ENCODE results near the gene BTBD3.
A peak's percentile ranks its signal among the peaks of the same experiment; 100 is the strongest.

Gene BTBD3

DNA sequence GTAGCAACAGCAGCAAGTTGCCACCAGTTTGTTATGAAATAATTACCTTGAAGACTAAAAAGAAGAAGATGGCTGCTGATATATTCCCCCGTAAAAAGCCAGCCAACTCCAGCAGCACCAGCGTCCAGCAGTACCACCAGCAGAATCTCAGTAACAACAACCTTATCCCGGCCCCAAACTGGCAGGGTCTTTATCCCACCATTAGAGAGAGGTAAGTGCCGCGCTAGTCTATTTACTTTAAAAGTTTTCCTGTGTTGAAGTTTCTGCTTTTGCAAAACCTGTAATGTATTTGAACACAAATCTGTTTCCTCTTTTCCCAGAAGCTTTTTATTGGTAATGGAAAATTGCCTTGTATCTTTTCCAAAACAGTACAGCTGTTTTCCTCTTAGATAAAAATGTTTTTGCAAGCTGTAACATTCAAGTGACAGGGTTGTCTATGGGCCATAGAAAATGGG is 725 bp downstream of the BTBD3 start:
- no peak for DNase-seq

DNA sequence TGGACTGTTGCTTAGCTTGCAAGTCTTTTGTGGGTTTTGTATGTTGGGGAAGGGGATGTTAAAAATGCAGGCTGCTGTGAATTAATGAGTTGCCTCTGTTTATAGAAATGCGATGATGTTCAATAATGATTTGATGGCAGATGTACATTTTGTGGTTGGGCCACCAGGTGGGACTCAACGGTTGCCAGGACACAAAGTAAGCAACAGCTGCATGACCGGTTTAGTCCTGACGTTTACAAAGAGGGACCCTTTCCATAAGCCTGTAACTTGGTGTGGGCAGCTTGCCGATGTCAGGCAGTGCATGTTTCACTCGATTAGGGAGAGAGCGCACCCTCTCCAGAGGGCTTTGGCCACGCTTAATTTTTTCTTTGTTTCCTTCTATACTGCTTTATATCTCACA is 1.3 kb downstream of the BTBD3 start:
- peak; percentile 48 to 57 for DNase-seq

DNA sequence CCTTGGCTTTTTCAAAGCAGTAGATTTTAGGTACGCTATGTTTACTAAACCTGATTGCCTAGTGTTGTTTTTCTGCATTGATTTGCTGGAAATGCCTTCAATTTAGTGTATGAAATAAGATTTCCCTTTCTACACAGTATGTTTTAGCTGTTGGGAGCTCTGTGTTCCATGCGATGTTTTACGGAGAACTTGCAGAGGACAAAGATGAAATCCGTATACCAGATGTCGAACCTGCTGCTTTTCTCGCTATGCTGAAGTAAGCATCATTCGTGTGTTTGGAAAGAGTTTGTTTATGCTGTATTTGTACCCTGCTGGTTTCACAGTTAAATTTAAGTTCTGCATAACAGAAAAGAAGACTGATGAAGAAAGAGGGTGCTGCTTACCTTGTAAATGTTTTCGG is 1.9 kb downstream of the BTBD3 start:
- DNase-seq: peak in 1 of 2 donors; percentile 30

DNA sequence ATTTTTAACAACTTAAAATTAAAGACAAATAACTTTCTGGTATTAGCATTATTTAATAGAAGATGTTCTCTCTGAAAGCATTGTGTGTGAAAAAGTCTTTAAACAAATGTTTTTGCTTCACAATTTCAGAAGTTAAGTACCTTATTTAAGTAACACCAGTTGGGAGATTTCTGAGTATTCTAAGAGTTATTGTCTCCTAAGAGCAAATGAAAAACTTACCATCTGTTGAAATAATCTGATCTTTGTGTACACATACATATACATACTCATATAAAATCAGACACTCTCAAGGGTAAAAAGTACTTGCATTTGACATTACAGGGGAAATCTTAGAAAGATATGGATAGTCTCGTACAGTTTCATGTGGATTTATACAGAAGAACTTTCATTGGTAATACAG is 2.4 kb downstream of the BTBD3 start:
- no peak for DNase-seq

DNA sequence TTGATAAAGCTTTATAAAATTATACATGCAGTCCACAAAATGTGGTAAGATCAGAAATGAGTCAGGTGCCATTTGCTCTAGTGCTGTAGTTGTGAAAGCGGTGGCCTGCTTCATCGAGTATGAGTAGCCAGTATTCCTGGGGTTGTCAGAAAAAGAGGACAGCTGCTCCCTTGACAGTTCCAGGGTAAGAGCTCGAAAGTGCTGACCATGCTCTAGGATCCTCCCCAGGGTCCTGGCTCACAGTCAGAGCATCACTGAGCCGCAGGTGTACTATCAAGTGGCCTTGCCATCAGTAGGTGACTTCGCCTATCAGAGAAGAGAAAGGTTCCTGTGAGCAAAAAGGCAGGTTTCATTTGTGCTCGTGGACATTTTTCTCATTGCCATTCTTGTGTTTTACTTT is 3.6 kb downstream of the BTBD3 start:
- DNase-seq: no peak

DNA sequence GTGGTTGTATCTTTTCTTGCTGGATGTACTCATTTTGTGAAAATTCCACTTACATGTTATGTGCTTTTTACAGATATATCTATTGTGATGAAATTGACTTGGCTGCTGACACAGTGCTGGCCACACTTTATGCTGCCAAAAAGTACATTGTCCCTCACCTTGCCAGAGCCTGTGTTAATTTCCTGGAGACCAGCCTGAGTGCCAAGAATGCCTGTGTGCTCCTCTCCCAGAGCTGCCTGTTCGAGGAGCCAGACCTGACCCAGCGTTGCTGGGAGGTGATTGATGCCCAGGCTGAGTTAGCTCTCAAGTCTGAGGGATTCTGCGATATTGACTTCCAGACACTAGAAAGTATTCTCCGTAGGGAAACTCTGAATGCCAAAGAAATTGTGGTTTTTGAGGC is 4.9 kb downstream of the BTBD3 start:
- DNase-seq: no peak

DNA sequence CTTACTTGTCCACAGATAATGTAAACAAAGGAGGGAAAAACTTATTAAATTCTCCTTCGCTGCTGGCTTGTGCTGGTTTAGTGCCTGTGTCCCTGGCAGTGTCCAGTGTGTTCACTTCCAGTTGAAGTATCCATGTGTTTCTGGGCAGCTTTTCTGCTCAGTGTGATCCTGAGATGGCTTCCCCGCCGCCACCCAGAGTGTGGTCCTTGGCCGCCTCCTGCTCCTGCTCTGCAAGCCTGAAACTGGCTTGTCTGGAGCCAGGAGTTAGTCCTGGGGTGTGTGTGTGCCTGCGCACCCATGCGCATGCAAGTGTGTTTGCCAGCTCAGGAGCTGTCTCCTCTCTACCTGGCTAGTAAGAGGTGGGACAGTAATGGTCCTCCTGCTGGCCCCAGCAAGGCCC is 7.2 kb downstream of the BTBD3 start:
- DNase-seq: no peak

DNA sequence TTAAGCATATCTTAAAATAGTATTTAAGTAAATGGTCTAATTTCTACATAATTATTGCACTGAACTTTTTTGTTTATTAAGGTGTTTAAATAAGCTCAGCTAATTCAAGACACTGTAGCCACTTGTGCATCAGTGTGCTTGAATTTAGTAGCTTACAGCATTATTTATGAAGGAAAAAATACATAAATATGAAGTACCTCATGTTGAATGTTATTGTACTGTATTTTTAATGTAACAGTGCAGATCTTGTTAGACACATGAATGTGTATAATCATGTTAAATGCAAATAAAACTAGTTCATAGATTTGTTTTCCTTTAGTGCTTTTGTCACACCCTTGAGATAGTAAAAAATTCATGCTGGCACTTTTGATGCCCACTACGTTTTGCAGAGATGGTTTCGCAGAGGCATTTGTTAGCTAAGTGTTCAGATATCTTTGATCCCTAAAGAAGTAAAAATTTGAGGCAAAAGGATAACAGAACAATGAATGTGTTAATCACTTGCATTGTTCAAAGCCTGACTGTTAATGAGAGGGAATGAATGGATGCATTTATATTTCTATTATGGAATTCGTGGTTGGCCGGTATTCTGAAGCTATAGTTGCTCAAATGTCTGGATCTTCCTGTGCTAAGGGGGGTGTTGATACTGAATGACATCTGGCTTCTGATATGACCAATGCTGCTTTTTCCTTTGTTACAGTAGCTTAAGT is 8.8 kb downstream of the BTBD3 start:
- peak in 1 of 2 donors; percentile 51 for DNase-seq

DNA sequence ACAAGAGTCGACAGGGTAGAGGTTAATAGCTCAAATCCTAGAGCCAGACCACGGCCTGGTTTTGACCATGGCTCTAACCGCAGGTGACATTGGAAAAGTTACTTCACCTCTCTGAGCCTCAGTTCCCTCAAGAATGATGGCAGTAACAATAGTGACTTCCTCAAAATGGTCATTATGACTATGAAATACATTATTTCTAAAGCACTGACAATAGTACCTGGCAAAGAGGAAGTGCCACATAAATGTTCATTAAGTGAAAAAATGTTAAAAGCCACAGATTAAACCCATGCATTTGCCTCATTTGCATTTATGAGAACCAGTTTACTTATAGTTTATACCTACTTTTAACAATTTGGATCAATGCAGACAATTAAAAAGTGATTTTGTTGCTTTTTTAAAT is 12.3 kb downstream of the BTBD3 start:
- no peak for DNase-seq

DNA sequence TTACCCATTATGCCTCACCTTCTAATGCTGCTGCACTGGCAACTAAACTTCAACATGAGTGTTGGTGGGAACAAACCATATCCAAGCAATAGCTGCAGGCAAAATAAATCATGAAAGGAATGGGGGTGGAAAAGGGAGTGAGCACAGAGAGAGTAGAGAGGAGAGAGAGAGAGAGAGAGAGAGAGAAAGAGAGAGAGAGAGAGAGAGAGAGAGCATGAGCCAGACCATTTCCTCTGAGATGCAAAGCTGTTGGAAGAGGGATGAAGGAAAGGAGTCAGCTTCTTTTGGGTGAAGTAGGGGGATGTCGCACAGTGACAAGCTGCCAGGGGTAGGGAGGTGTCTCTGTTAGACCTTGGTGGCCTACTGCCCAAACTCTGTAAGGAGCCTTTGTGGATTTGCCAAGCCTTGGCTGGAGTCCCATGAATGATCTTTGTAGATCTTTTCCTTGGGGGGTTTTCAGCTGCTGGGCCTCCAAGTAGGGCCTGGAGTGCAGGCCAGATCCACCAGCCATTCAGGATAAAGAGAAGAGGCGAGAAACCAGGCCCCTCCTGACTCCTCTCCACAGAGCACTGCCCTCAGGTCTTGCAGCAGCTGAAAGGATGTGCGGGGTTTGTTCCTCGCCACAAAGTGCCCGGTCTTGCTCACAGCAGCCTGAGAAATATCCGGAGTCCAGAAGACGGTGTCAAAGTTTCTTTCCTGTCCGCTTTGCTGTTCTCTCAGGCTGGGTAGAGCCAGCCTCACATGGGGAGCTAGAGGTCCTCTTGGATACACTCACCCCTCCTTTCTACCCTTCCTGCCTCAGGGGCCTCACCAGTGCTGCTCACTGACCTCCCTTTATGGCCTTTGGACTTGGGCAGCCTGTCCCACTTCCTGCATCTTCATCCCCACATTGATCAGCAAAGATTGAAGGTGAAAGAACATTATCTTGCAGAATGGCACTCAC is 17.8 kb downstream of the BTBD3 start:
- no peak for DNase-seq

DNA sequence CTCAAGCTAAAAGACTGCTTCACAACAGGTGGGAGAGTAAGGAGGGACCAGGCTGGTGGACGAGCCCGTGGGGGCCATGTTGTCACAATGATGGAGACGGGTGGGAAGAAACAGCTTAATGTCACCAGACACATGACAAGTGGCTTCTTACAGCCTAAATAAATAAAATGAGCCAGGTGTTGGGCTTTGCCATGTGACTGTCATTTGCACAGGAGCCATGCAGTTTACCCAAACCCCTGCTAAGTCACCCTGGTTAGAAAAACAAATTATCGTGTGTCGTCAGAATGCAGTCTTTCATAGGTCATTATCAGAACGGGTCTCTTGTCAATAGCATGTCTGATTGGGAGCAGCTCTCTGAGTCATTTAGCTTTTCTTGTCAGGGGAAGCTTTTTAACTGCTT is 18.5 kb downstream of the BTBD3 start:
- no peak for DNase-seq

DNA sequence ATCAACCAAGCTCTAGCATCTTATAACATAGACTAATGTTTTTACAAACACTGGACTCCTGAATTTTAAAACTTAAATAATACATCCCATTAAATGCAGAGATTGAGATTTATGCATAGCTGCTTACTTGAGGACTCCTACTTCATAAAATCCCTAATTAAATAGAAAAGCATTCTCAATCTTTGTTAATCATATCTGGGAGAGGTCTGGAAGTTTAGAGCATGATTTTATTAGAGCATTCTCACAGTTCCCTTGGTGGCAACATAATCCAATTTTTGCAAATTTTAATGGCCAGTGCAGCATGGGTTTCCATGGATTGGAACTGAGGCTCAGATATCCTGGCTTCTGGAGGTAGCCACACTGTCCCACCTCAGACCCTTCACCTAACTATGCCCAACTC is 19.5 kb downstream of the BTBD3 start:
- no peak for DNase-seq

DNA sequence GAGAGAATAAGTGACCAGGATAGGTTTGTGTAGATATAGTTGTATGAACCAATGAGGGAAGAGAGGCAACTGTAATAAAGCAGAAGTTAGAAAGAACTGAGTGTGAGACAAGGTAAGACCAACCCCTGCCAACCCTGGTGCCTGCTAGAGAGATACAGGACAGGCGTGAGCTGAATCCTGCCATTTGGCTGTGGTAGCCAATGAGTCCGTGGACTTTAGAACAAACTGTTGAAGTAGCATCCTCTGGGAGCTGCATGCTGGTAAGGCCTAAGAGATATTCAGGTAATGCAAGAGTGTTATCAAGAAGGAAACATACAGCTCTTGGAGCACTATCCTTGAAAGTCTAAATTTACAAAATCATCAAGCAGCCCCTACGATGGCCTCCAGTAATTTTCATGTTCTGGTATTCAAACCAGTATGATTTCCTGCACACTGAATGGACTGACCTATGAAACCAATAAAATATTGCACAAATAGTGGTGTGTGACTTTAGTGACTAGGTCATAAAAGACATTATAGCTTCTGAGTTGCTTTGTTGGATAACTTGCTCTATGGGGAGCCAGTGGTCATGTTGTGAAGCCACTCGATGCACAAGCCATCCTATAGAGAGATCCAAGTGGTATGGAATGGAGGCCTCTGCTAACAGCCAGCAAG is 24.0 kb downstream of the BTBD3 start:
- DNase-seq: no peak

DNA sequence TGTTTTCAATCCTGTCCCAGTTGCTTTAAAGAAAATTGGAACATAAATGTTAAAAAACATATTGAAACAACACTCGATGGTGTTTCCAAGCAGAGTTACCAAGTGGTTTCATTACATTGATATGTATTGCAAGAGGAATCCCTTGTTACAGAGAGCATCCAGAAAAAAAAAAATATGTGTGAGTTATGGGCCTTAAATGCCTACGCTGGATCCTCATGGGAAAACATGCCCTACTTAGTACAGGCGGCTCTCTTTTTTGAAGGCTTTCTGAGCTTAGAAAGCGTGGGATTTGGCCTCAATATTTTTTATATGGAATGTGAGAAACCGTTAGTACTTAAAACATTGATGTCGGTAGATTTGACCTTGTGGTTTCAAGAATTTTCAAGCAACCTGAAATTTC is 26.1 kb downstream of the BTBD3 start:
- DNase-seq: no peak

DNA sequence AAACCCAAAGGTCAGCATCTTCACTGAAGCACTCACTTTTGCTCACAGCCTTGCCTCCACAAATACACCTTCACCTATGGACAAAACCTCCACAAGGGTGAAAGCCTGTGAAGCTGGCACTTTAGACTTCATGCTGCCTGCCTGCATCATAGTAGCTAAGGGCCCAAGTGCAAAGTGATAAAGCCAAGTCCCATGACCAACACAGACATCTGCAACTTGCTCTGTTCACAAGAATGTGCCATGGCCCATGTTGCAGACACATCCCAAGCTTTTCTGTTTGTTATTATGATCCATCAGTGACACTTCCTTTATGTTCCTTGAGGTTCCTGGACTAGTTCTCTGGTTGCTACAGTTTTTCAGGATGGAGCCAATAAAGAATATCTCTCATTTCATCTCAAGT is 31.1 kb downstream of the BTBD3 start:
- DNase-seq: no peak

DNA sequence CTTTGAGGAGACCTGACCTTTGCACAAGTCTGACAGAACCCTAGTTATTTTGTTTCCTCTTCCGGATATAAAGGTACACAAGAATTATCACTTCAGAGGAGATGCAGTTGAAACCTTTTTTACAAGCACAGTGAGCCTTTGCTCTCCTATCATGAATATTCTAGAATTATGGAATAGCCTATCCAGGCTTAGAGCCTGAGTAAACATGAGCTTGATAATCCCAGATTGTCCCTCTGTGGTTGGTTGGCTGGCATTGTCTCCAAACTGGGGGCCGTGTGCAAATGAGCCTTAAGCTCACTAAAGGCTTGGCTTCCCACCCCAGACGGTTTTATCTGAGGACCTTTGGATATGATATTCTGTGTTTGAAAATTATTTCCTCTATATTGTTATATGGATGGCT is 32.0 kb downstream of the BTBD3 start:
- no peak for DNase-seq

DNA sequence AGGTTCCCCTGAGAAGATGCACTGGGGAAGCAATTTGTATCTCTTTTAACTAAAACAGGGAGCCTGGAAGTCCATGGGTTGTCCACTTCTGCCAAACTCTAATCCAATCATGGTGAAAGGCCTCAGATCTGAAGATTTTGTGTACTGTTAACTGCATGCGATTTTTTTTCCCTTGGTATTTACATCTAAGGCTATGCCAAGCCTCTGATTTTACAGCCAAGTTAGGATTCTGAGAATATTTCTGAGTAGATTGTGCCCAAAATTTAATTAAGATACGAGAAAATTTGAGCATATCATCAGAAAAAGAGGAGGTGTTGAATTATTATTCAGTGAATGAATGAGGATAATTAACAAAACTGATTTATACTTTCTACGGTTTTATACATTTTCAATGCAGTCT is 34.0 kb downstream of the BTBD3 start:
- no peak for DNase-seq

DNA sequence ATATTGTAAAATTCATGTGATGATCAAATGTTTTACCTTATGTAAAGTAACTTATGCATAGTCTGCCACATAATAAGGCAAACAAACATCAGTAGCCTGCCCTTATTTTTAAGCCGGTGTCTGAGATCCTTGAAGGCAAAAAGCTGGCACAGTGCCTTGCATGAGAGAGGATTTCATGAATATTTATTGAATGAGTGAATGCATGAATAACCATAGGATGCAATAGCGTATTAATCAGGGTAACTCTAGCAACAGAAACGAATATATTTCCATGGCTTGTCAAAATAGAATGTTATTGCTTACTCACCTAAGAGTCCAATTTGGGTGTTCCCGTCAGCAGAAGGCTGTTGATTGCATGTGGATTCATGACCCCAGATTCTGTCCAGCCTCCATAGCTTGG is 34.9 kb downstream of the BTBD3 start:
- no peak for DNase-seq

DNA sequence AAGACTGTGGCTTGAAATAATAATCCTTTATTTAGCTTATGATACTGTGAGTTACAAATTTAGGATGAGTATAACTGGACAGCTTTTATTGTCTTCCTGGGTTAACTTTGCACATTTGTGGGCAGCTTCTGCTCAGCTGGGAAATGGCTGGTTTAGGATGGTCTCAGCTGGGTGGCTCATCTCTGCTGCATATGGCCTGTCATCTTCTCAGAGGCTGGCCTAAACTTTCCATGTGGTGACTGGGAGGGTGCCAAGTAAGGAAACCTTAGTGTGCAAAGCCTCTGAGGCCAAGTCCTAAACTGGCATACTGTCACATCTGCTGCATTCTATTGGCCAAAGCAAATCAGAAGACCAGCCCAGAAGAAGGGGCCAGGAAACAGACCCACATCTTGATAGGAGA is 40.2 kb downstream of the BTBD3 start:
- no peak for DNase-seq

DNA sequence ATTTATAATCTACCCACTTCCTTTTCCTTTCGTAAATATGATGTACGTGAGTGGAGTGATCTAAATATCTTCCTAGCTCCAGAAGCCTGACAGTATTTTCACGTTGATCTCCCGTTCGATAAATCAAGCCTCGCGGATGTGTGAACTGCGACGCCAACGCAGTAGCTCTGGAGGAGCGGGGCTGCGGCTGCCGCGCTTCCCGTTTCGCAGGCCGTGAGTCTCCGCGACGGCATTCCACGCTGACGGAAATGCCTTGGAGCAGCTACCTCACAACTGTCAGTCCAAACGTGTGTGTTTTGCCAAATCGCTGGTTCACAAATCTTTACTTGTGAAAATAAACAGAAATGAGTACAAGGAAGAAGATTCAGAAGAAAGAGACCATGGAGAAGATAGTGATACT is 41.2 kb downstream of the BTBD3 start:
- no peak for DNase-seq

DNA sequence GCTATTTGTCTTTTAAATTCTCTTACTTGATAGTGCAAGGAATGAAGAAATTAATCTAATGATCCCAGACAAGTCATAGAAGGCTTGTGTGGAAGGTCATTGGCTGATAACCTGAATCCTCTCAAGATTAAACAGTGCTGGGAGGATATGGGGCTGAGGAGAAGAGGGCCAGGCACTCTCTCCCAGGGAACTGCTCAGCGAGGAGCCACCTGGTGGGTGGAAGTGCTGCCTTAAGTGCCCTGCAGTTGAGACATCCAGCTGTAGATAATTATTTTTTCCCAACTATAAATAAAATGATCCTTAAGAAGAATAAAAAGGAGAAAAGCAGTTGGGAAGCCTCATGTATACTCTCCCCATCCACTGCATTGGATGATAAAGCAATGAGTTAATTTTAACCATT is 47.9 kb downstream of the BTBD3 start:
- no peak for DNase-seq

DNA sequence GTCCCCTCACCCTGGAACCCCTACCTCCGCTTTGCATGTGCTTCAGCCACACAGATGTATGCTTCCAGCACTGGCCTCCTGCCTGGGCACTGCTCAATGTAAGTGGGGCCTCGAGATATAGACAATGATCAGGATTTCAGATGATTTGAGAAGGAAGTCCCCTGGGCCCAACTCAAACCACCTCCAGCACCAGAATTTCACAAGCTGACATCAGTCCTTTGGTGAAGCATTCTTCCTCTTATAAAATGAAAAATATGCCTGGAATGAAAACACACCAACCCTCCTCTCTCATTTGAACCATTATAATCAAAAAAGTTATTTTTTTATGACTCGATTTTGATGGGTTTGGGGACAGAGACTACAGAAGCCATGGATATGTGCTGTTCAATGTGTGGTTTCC is 48.5 kb downstream of the BTBD3 start:
- DNase-seq: no peak

DNA sequence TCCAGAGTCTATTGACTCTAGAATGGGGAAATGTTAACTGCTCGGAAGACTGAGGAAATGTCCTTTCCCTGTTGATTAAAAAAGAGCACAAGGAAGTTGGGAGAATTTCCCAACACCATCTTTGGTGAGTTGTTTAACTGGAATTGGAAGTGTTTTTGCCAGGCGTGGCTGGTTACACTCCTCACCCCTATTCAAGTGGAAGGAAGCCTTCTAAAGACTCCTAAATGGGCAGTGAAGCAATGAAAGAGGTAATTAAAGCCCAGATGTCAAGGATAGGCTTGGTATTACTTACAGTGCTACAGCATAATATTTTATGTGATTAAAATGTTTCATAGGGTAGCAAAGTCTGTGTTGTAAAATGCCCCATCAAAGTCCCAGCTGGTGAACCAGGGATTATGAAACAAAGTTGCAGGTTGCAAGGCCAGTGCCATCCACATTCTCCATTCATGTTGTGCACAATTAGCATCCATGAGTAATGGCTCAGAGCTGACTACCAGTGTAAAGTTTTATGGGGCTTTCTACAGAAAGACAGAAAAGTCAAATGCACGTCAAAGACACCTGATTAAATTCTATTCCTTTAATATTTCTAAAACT is 52.6 kb downstream of the BTBD3 start:
- DNase-seq: no peak

Data from hippocampal formation (tissue), 2 donors.